HepG2 (cell line): ENCODE data around the gene CRLF1. TPM values are rescaled to one million over a fixed set of nuclear protein-coding genes. Genes with fewer than 3 reads are reported as not detected.

Experiments used
- ATAC-seq: fragments of 200-7000 bp; cut with Tn5 transposase; 3 replicates; pipeline ENCODE4 v1.9.1; 2020; ENCODE audit warnings: mild to moderate bottlenecking, moderate library complexity
- BruUV-seq: library from RNA; stranded (reverse); fragments of 400-500 nt; replicated peaks from 2 replicates; lab custom pipeline; 2021; lab: Mats Ljungman, UMichigan
- CTCF ChIA-PET: fragments of 300-600 bp; formaldehyde crosslinking; extraction: SDS; loops from one replicate; lab custom pipeline; 2021; ENCODE audit warnings: low total read pairs, inconsistent platforms, low intra/inter-chr PET ratio; lab: Yijun Ruan, JAX
- POLR2A ChIA-PET: fragments of 350-600 bp; sonication (Branson Sonifier 250); formaldehyde crosslinking; loops from one replicate; lab custom pipeline; 2020; ENCODE audit warnings: antibody characterized with exemption, inconsistent platforms; lab: Yijun Ruan, JAX
- DNase-seq: peaks from one replicate; pipeline ENCODE4 v3.0.0-alpha.2; 2015; ENCODE audit warnings: low spot score
- FAIRE-seq: peaks from 3 replicates; lab custom pipeline; 2011; peaks lifted over from hg19 to GRCh38; lab: Jason Lieb, UNC
- H2AFZ ChIP-seq: one replicate; pipeline ENCODE4 v1.6.1; 2011; ENCODE audit warnings: low read length, inconsistent platforms
- H3K27ac ChIP-seq: fragments of 300-600 bp; 3 replicates; pipeline ENCODE4 v1.8.0; 2011; ENCODE audit warnings: mixed run types, mild to moderate bottlenecking, mixed read lengths, low read length, inconsistent platforms; ENCODE audit not compliant: insufficient read depth; ENCODE audit errors: extremely low read length
- H3K27me3 ChIP-seq, 2 experiments: fragments of 200-600 bp in 1 of 2; 2 replicates in 1 of 2; 3 replicates in 1 of 2; pipeline versions ENCODE4 v1.6.0 to v1.8.0; 2011; ENCODE audit warnings: low read length in 2 of 2, mild to moderate bottlenecking in 2 of 2, moderate library complexity in 2 of 2, inconsistent platforms in 1 of 2; ENCODE audit not compliant: insufficient read depth in 2 of 2, control insufficient read depth in 1 of 2
- H3K36me3 ChIP-seq, 2 experiments: fragments of 200-600 bp in 1 of 2; replicated peaks in 1 of 2; 2 replicates in 1 of 2; 3 replicates in 1 of 2; pipeline versions ENCODE4 v1.5.1 to v1.8.0; 2011; ENCODE audit warnings: low read length in 2 of 2, inconsistent platforms in 1 of 2; ENCODE audit not compliant: insufficient read depth in 2 of 2, control insufficient read depth in 1 of 2
- H3K4me1 ChIP-seq: 2 replicates; pipeline ENCODE4 v1.5.1; 2012; ENCODE audit warnings: low read length, inconsistent platforms; ENCODE audit not compliant: insufficient read depth
- H3K4me2 ChIP-seq: 2 replicates; pipeline ENCODE4 v1.6.0; 2011; ENCODE audit warnings: low read depth, low read length, inconsistent platforms
- H3K4me3 ChIP-seq, 3 experiments: fragments of 200-600 bp in 1 of 3; sonication (generic), shearing (Covaris generic) in 1 of 3; replicated peaks in 1 of 3; 2 replicates each; pipeline ENCODE4 v1.5.1; 2011 to 2016; ENCODE audit warnings: low read length in 3 of 3, inconsistent platforms in 2 of 3, low read depth in 2 of 3, mild to moderate bottlenecking in 2 of 3, control low read depth in 1 of 3, mixed read lengths in 1 of 3; ENCODE audit not compliant: insufficient read depth in 1 of 3
- H3K79me2 ChIP-seq: one replicate; pipeline ENCODE4 v1.6.1; 2011; ENCODE audit warnings: low read length, inconsistent platforms; ENCODE audit not compliant: insufficient read depth
- H3K9ac ChIP-seq: 2 replicates; pipeline ENCODE4 v1.6.0; 2011; ENCODE audit warnings: mild to moderate bottlenecking, low read depth, low read length, inconsistent platforms; ENCODE audit not compliant: insufficient read depth
- H3K9me3 ChIP-seq: 2 replicates; pipeline ENCODE4 v1.5.1; 2012; ENCODE audit warnings: mild to moderate bottlenecking, low read length
- H4K20me1 ChIP-seq: 2 replicates; pipeline ENCODE4 v1.6.0; 2011; ENCODE audit warnings: inconsistent platforms, mild to moderate bottlenecking, low read length, moderate library complexity; ENCODE audit not compliant: insufficient read depth
- AGO2 ChIP-seq: fragments of 200-400 bp; formaldehyde crosslinking; optimal IDR thresholded peaks from 2 replicates; pipeline ENCODE3; 2017; ENCODE audit warnings: mild to moderate bottlenecking, low read depth, low read length, moderate library complexity
- ATF1 ChIP-seq: IDR thresholded peaks from 2 replicates; pipeline ENCODE4 v1.6.1; 2016; ENCODE audit warnings: mild to moderate bottlenecking, control low read depth
- KLF16 ChIP-seq, 2 experiments: sonication (generic) in 1 of 2; formaldehyde crosslinking in 1 of 2; IDR thresholded peaks; 2 replicates each; pipeline versions ENCODE4 v1.6.1 to v1.8.0; 2016 to 2023; ENCODE audit warnings: missing genetic modification reagents in 2 of 2, missing compliant biosample characterization in 1 of 2
- PBX3 ChIP-seq: sonication (generic); formaldehyde crosslinking; IDR thresholded peaks from 2 replicates; pipeline ENCODE4 v1.8.1; 2023; ENCODE audit warnings: missing genetic modification reagents, inconsistent platforms, borderline replicate concordance
- PCBP2 ChIP-seq: fragments of 200-400 bp; formaldehyde crosslinking; optimal IDR thresholded peaks from 2 replicates; pipeline ENCODE3; 2018; ENCODE audit warnings: low read length, low read depth; ENCODE audit not compliant: poor library complexity, severe bottlenecking
- RBFOX2 ChIP-seq: fragments of 200-400 bp; formaldehyde crosslinking; IDR thresholded peaks from 2 replicates; pipeline ENCODE4 v1.6.1; 2017; ENCODE audit warnings: low read depth, mild to moderate bottlenecking, low read length
- ZNF10 ChIP-seq: sonication (generic); formaldehyde crosslinking; IDR thresholded peaks from 2 replicates; pipeline ENCODE4 v1.4.0; 2020; ENCODE audit warnings: mild to moderate bottlenecking, low read depth, missing genetic modification reagents, borderline replicate concordance
- ZNF383 ChIP-seq: sonication (generic); formaldehyde crosslinking; IDR thresholded peaks from 2 replicates; pipeline ENCODE4 v1.4.0; 2020; ENCODE audit warnings: missing genetic modification reagents, mild to moderate bottlenecking, borderline replicate concordance
- ZNF691 ChIP-seq: sonication (generic); formaldehyde crosslinking; IDR thresholded peaks from 2 replicates; pipeline ENCODE4 v1.4.0; 2020; ENCODE audit warnings: missing genetic modification reagents, low read depth, mild to moderate bottlenecking, borderline replicate concordance
- ZSCAN25 ChIP-seq: sonication (generic); formaldehyde crosslinking; IDR thresholded peaks from 2 replicates; pipeline ENCODE4 v1.8.0; 2022; ENCODE audit warnings: mild to moderate bottlenecking, missing genetic modification reagents
- WGBS: methylation state at CpG from one replicate; pipeline ENCODE4 v1.1.6; 2017; ENCODE audit warnings: low lambda C conversion rate; 5-methylcytosine and 5-hydroxymethylcytosine counted together
- in situ Hi-C: cut with HindIII; loops from 2 replicates; pipeline ENCODE4 v1.10.0; 2017; ENCODE audit warnings: low pct_unique_long_range_greater_than_20kb; ENCODE audit not compliant: extremely low pct_ligation_motif_present
- intact Hi-C: fragments of 100-400 bp; cut with micrococcal nuclease; formaldehyde crosslinking; loops from one replicate; pipeline ENCODE4 v1.10.0; 2022; ENCODE audit not compliant: unreplicated experiment
- polyA plus RNA-seq, 8 experiments: library from polyadenylated mRNA; depleted of rRNA in 3 of 8; stranded (reverse) in 7 of 8; unstranded in 1 of 8; fragments of >200 nt; fragmentation: Illumina TruSeq in 4 of 8; extraction: Trizol in 4 of 8; gene quantifications; 2 replicates each; pipeline versions ENCODE4 v1.2.1 to v1.2.3, GENCODE V29; 2011 to 2016; ENCODE audit warnings: low read depth in 4 of 8, missing spikeins in 1 of 8, mixed read lengths in 1 of 8; ENCODE audit not compliant: insufficient read depth in 1 of 8
- total RNA-seq, 5 experiments: library from RNA; depleted of rRNA; stranded (reverse); fragments of >200 nt; fragmentation: Illumina TruSeq; extraction: Trizol; gene quantifications; 2 replicates each; pipeline ENCODE4 v1.2.3, GENCODE V29; 2016; ENCODE audit warnings: low read depth in 1 of 5
- TF ChIP-seq, protein P1 (sequence below): sonication (generic); formaldehyde crosslinking; IDR thresholded peaks from 2 replicates; pipeline ENCODE4 v1.4.0; 2020; ENCODE audit warnings: missing genetic modification reagents

The CRLF1 gene
- total and polyA plus RNA-seq, 2 of the 13 experiments (the other 11 are each of a cell fraction or from before 2014, with no cell fraction given) = 217 to 296 TPM

GRCh38 chr19:18568367-18568766, 38.2 kb downstream of the CRLF1 start:
- H3K36me3 ChIP-seq = peaks cover 21 to 53% of the 10 kb centered on the region in 2 experiments; a peak in 4 of 5 replicates

GRCh38 chr19:18566953-18567352, 39.6 kb downstream of the CRLF1 start:
- no peak for ATAC-seq
- ChIA-PET CTCF (no interaction called here), POLR2A (no interaction called here)
- Histone ChIP-seq H3K27ac (no peak overlapping the region), H3K9me3 (no peaks in the 10 kb centered on the region), H3K4me3 (no peak overlapping the region), H4K20me1 (no peaks in the 10 kb centered on the region), H3K36me3 (peaks cover 21 to 64% of the 10 kb centered on the region in 2 experiments; a peak in 4 of 5 replicates), H3K4me1 (peaks cover 5% of the 10 kb centered on the region), H3K27me3 (no peaks in the 10 kb centered on the region; a peak in 1 of 5 replicates), H3K9ac (no peak overlapping the region), H3K4me2 (no peak overlapping the region), H2AFZ (no peak overlapping the region), H3K79me2 (peaks cover 3% of the 10 kb centered on the region)
- DNase-seq = no peak
- no peak for FAIRE-seq
- no CpG with 5 or more reads among the region's 8 CpGs for WGBS
- in situ Hi-C loops (no loop called here), intact Hi-C loops (no loop called here)
- no TSS peak for BruUV-seq
- peak; percentile 24 for TF ChIP-seq AGO2
- TF ChIP-seq, protein P1, sequence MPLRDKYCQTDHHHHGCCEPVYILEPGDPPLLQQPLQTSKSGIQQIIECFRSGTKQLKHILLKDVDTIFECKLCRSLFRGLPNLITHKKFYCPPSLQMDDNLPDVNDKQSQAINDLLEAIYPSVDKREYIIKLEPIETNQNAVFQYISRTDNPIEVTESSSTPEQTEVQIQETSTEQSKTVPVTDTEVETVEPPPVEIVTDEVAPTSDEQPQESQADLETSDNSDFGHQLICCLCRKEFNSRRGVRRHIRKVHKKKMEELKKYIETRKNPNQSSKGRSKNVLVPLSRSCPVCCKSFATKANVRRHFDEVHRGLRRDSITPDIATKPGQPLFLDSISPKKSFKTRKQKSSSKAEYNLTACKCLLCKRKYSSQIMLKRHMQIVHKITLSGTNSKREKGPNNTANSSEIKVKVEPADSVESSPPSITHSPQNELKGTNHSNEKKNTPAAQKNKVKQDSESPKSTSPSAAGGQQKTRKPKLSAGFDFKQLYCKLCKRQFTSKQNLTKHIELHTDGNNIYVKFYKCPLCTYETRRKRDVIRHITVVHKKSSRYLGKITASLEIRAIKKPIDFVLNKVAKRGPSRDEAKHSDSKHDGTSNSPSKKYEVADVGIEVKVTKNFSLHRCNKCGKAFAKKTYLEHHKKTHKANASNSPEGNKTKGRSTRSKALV (CRISPR knock-in tag) = no peak
- no peak for TF ChIP-seq ZNF10 (CRISPR knock-in tag)
- TF ChIP-seq PBX3 (CRISPR knock-in tag) = no peak
- TF ChIP-seq ZNF383 = no peak
- no peak for TF ChIP-seq ZSCAN25 (CRISPR knock-in tag)
- no peak for TF ChIP-seq PCBP2

More at GRCh38 chr19:18568367-18568766, 38.2 kb downstream of the CRLF1 start:
- Histone ChIP-seq H3K27ac (no peak overlapping the region), H3K4me3 (no peak overlapping the region), H3K4me1 (peaks cover 15% of the 10 kb centered on the region), H3K9ac (no peak overlapping the region)
- BruUV-seq = no TSS peak
- TF ChIP-seq ZNF691 (CRISPR knock-in tag) (no peak), RBFOX2 (peak; percentile 36; the same call in 1 of the 2 replicates), ATF1 (no peak), KLF16 (CRISPR knock-in tag; IDR thresholded peaks at IDR 0.05) (no peak), AGO2 (peak; percentile 43)
- TF ChIP-seq, all 625 proteins: peak for 2
- DNase-seq = no peak
- ChIA-PET CTCF (no interaction called here), POLR2A (no interaction called here)
- H4K20me1 ChIP-seq = peaks cover 8% of the 10 kb centered on the region
- WGBS = 100% methylated on average over 1 of the region's 15 CpGs
- in situ Hi-C loops = no loop called here
- no peak overlapping the region for H3K4me2 ChIP-seq
- no peaks in the 10 kb centered on the region for H3K9me3 ChIP-seq
- H2AFZ ChIP-seq = no peak overlapping the region
- ATAC-seq = no peak
- intact Hi-C loops = no loop called here
- H3K79me2 ChIP-seq = peaks cover 17% of the 10 kb centered on the region
- FAIRE-seq = no peak
- H3K27me3 ChIP-seq = no peaks in the 10 kb centered on the region; a peak in 1 of 5 replicates
